A673 (cell line): ENCODE measurements around the gene VAPA.

Experiments
- CTCF ChIP-seq: fragments of 300-800, 200-600 bp; sonication (generic); conservative IDR thresholded peaks from 2 replicates; pipeline ENCODE4 v1.5.1; 2017; ENCODE audit warnings: low read depth, mild to moderate bottlenecking, antibody characterized with exemption, low read length, moderate library complexity, mixed read lengths
- EZH2 ChIP-seq: fragments of 200-600 bp; sonication (generic); IDR thresholded peaks from 2 replicates; pipeline ENCODE4 v1.6.1; 2017; ENCODE audit warnings: borderline replicate concordance, low read depth, mild to moderate bottlenecking, mixed read lengths, antibody characterized with exemption, low read length; ENCODE audit not compliant: poor library complexity, severe bottlenecking

- no peak for TF ChIP-seq EZH2
- TF ChIP-seq CTCF = no peak
Measured at GRCh38 chr18:9925369-9925768, 11.6 kb downstream of the VAPA start.
